Measurements from ENCODE around the gene HAGHL. TPM values are rescaled to one million over a fixed set of nuclear protein-coding genes. Genes with fewer than 3 reads are reported as not detected.
A peak's percentile ranks its signal among the peaks of the same experiment; 100 is the strongest.

HAGHL gene
- total RNA-seq, 1 experiment from 2014 or later: 6.8 TPM

- DNase-seq: no peak
- CTCF ChIA-PET: interaction anchor here (0.7 to 1.0 kb wide), 2 partner anchors 13 to 26 kb away, joined by 3 read pairs; no protein-coding TSS in a partner anchor
- no peak overlapping the region for H3K4me3 Mint-ChIP-seq (ENCODE audit: unreplicated experiment)
These were observed 9.1 kb downstream of the HAGHL start for GRCh38 chr16:735982-736453.

GRCh38 chr16:736936-737481 lies 10.1 kb downstream of the HAGHL start:
- Histone ChIP-seq H3K36me3 (ENCODE audit: control insufficient read depth, insufficient read depth, low read length) (no peaks in the 10 kb centered on the region; the same call in 1 of the 2 replicates), H3K27me3 (replicated peaks; ENCODE audit: control insufficient read depth, insufficient read depth, low read length) (no peaks in the 10 kb centered on the region), H3K9me3 (no peaks in the 10 kb centered on the region), H3K4me3 (ENCODE audit: low read depth, low read length) (no peak overlapping the region), H3K4me1 (no peaks in the 10 kb centered on the region)
- H3K4me3 Mint-ChIP-seq (ENCODE audit: unreplicated experiment): no peak overlapping the region
- CTCF ChIA-PET: interaction anchor here (0.7 to 1.0 kb wide), 2 partner anchors 12 to 25 kb away, joined by 3 read pairs; no protein-coding TSS in a partner anchor
- BruUV-seq (replicated peaks): no TSS peak
- H3K9me3 Mint-ChIP-seq (ENCODE audit: unreplicated experiment): no peaks in the 10 kb centered on the region
- POLR2A ChIA-PET: no interaction called here
- H3K27ac Mint-ChIP-seq (ENCODE audit: unreplicated experiment): no peak overlapping the region
- H3K27me3 Mint-ChIP-seq (ENCODE audit: insufficient read depth, unreplicated experiment): no peaks in the 10 kb centered on the region
- H3K4me1 Mint-ChIP-seq (ENCODE audit: low read depth, unreplicated experiment): no peaks in the 10 kb centered on the region
- no peak for TF ChIP-seq CTCF (IDR thresholded peaks at IDR 0.05; ENCODE audit: insufficient read depth in 1 of 2, low read depth in 1 of 2, low read length in 1 of 2, severe bottlenecking in 1 of 2, unreplicated experiment in 1 of 2)
- DNase-seq: no peak
- intact Hi-C loops (cut with micrococcal nuclease; ENCODE audit: unreplicated experiment): no loop called here
- peaks cover 51% of the 10 kb centered on the region for H3K36me3 Mint-ChIP-seq (ENCODE audit: insufficient read depth, unreplicated experiment)

More at GRCh38 chr16:735982-736453, 9.1 kb downstream of the HAGHL start:
- Histone ChIP-seq H3K27me3 (replicated peaks; ENCODE audit: control insufficient read depth, insufficient read depth, low read length) (no peaks in the 10 kb centered on the region), H3K4me1 (no peaks in the 10 kb centered on the region), H3K36me3 (ENCODE audit: control insufficient read depth, insufficient read depth, low read length) (no peaks in the 10 kb centered on the region; the same call in 1 of the 2 replicates), H3K4me3 (ENCODE audit: low read depth, low read length) (no peak overlapping the region), H3K9me3 (no peaks in the 10 kb centered on the region)
- no peak overlapping the region for H3K27ac Mint-ChIP-seq (ENCODE audit: unreplicated experiment)
- POLR2A ChIA-PET: no interaction called here
- peaks cover 51% of the 10 kb centered on the region for H3K36me3 Mint-ChIP-seq (ENCODE audit: insufficient read depth, unreplicated experiment)
- TF ChIP-seq CTCF (IDR thresholded peaks at IDR 0.05; ENCODE audit: insufficient read depth in 1 of 2, low read depth in 1 of 2, low read length in 1 of 2, severe bottlenecking in 1 of 2, unreplicated experiment in 1 of 2): no peak
- intact Hi-C loops (cut with micrococcal nuclease; ENCODE audit: unreplicated experiment): no loop called here
- H3K4me1 Mint-ChIP-seq (ENCODE audit: low read depth, unreplicated experiment): no peaks in the 10 kb centered on the region
- H3K27me3 Mint-ChIP-seq (ENCODE audit: insufficient read depth, unreplicated experiment): no peaks in the 10 kb centered on the region
- no peaks in the 10 kb centered on the region for H3K9me3 Mint-ChIP-seq (ENCODE audit: unreplicated experiment)
- BruUV-seq (replicated peaks): no TSS peak

- DNase-seq: no peak
- BruUV-seq (replicated peaks): TSS peak; percentile 62
- no peak for TF ChIP-seq CTCF (IDR thresholded peaks at IDR 0.05; ENCODE audit: insufficient read depth in 1 of 2, low read depth in 1 of 2, low read length in 1 of 2, severe bottlenecking in 1 of 2, unreplicated experiment in 1 of 2)
- intact Hi-C loops (cut with micrococcal nuclease; ENCODE audit: unreplicated experiment): loop anchor here (5.0 kb wide), 1 partner anchor 47 kb away; the partner anchor contains the start of genes CHTF18 and RPUSD1
- Histone ChIP-seq H3K27me3 (replicated peaks; ENCODE audit: control insufficient read depth, insufficient read depth, low read length) (no peaks in the 10 kb centered on the region), H3K9me3 (no peaks in the 10 kb centered on the region), H3K4me1 (no peaks in the 10 kb centered on the region), H3K4me3 (ENCODE audit: low read depth, low read length) (peak overlapping the region; percentile 69), H3K36me3 (ENCODE audit: control insufficient read depth, insufficient read depth, low read length) (no peaks in the 10 kb centered on the region; the same call in 1 of the 2 replicates)
- Mint-ChIP-seq H3K9me3 (ENCODE audit: unreplicated experiment) (no peaks in the 10 kb centered on the region), H3K4me1 (ENCODE audit: low read depth, unreplicated experiment) (no peaks in the 10 kb centered on the region), H3K27me3 (ENCODE audit: insufficient read depth, unreplicated experiment) (no peaks in the 10 kb centered on the region), H3K27ac (ENCODE audit: unreplicated experiment) (no peak overlapping the region), H3K4me3 (ENCODE audit: unreplicated experiment) (peak overlapping the region; percentile 71), H3K36me3 (ENCODE audit: insufficient read depth, unreplicated experiment) (peaks cover 32% of the 10 kb centered on the region)
- ChIA-PET CTCF (interaction anchor here (0.6 to 0.7 kb wide), 2 partner anchors 14 to 95 kb away, joined by 4 to 6 read pairs; no protein-coding TSS in a partner anchor), POLR2A (no interaction called here)
These were observed 12.9 kb downstream of the HAGHL start for GRCh38 chr16:739560-740458.
